Panc1 (cell line): ENCODE results near the gene PRKCQ.

Experiments used
- CTCF ChIP-seq: fragments of 450-650 bp; IDR thresholded peaks from 2 replicates; pipeline ENCODE4 v1.5.1; 2017; ENCODE audit warnings: mild to moderate bottlenecking
- TCF7L2 ChIP-seq: IDR thresholded peaks from 2 replicates; pipeline ENCODE4 v1.6.1; 2011; ENCODE audit warnings: mild to moderate bottlenecking, low read depth, low read length, inconsistent platforms

GRCh38 chr10:6476989-6477388, 103.1 kb downstream of the PRKCQ start:
- TF ChIP-seq TCF7L2 (no peak), CTCF (no peak)
